Body of pancreas (tissue), 4 donors: ENCODE measurements around the gene AKIRIN2. TPM values are rescaled to one million over a fixed set of nuclear protein-coding genes. Genes with fewer than 3 reads are reported as not detected.

Experiments
- ATAC-seq: fragments of 150-250 bp; one replicate; pipeline ENCODE4 v1.9.1; 2016
- DNase-seq, 4 donors: peaks; one replicate each; pipeline ENCODE4 v3.0.0-alpha.2; 2019
- H3K27ac ChIP-seq, 4 donors: fragments of 200-600 bp; sonication (generic); 1 replicate in 3 of 4; 2 replicates in 1 of 4; pipeline versions ENCODE4 v1.5.1 to v1.6.1; 2016 to 2019; ENCODE audit warnings: mild to moderate bottlenecking in 1 of 4, mixed read lengths in 1 of 4, moderate library complexity in 1 of 4
- H3K27me3 ChIP-seq, 2 donors: fragments of 200-600 bp; sonication (generic); one replicate each; pipeline ENCODE4 v1.6.0; 2016; ENCODE audit warnings: mild to moderate bottlenecking in 1 of 2
- H3K36me3 ChIP-seq, 2 donors: fragments of 200-600 bp; sonication (generic); replicated peaks in 1 of 2; 2 replicates each; pipeline ENCODE4 v1.5.1; 2016; ENCODE audit warnings: low read depth in 2 of 2; ENCODE audit not compliant: insufficient read depth in 1 of 2
- H3K4me1 ChIP-seq: fragments of 200-600 bp; sonication (generic); one replicate; pipeline ENCODE4 v1.6.0; 2016
- H3K4me3 ChIP-seq, 2 donors: fragments of 200-600 bp; sonication (generic); 1 replicate in 1 of 2; 2 replicates in 1 of 2; pipeline ENCODE4 v1.5.1; 2016 to 2019
- H3K9me3 ChIP-seq, 3 donors: fragments of 200-600 bp; sonication (generic); 1 replicate in 2 of 3; 2 replicates in 1 of 3; pipeline ENCODE4 v1.5.1; 2016
- POLR2A ChIP-seq, 3 donors: fragments of 450-650 bp; IDR thresholded peaks; one replicate each; pipeline ENCODE4 v1.6.1; 2016; ENCODE audit warnings: antibody characterized with exemption in 3 of 3, mild to moderate bottlenecking in 2 of 3
- WGBS, 2 donors: methylation state at CpG; one replicate each; pipeline ENCODE4 v1.1.5; 2017; 5-methylcytosine and 5-hydroxymethylcytosine counted together
- intact Hi-C: fragments of 100-400 bp; cut with DNase I; formaldehyde crosslinking; loops from one replicate; pipeline ENCODE4 v1.15.1; 2023
- total RNA-seq, 2 donors: library from RNA; depleted of rRNA; stranded (reverse); fragments of >200 nt; gene quantifications; one replicate each; pipeline ENCODE4 v1.1.0, GENCODE V29; 2016
- TF ChIP-seq, protein P1 (sequence below), 7 experiments: fragments of 450-650 bp in 4 of 7; fragments of 200-600 bp in 3 of 7; sonication (generic) in 3 of 7; IDR thresholded peaks; one replicate each; pipeline ENCODE4 v1.5.1; 2016 to 2019; ENCODE audit warnings: antibody characterized with exemption in 7 of 7

Gene AKIRIN2
- total RNA-seq, 2 donors from 2014 or later = 5.4 to 16.2 TPM

DNA sequence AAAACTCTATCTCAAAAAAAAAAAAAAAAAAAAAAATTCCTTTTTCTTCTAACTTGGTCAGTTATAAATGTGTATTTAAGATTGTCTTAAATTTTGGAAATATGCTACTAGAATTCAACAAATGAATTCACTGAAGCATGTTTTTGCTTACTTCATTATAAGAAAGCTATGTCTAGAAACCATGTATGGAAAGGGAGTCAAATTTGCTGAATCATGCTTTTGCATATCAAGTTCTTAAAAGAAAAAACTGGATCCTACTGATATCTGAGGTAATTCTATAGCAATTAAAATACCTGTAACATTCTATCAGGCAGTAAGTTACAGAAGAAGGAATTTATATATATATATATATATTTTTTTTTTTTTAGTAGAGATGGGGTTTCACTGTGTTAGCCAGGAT is 27.7 kb downstream of the AKIRIN2 start:
- intact Hi-C loops = no loop called here
- H3K9me3 ChIP-seq = no peaks in the 10 kb centered on the region
- DNase-seq = no peak
- H3K4me3 ChIP-seq = no peak overlapping the region
- ATAC-seq = no peak
- peaks cover 6% of the 10 kb centered on the region for H3K4me1 ChIP-seq
- H3K27ac ChIP-seq = no peak overlapping the region
- H3K36me3 ChIP-seq = peaks cover 0 to 4% of the 10 kb centered on the region in 2 donors
- no peak for TF ChIP-seq POLR2A (IDR thresholded peaks at IDR 0.05)
- TF ChIP-seq, protein P1, sequence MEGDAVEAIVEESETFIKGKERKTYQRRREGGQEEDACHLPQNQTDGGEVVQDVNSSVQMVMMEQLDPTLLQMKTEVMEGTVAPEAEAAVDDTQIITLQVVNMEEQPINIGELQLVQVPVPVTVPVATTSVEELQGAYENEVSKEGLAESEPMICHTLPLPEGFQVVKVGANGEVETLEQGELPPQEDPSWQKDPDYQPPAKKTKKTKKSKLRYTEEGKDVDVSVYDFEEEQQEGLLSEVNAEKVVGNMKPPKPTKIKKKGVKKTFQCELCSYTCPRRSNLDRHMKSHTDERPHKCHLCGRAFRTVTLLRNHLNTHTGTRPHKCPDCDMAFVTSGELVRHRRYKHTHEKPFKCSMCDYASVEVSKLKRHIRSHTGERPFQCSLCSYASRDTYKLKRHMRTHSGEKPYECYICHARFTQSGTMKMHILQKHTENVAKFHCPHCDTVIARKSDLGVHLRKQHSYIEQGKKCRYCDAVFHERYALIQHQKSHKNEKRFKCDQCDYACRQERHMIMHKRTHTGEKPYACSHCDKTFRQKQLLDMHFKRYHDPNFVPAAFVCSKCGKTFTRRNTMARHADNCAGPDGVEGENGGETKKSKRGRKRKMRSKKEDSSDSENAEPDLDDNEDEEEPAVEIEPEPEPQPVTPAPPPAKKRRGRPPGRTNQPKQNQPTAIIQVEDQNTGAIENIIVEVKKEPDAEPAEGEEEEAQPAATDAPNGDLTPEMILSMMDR (IDR thresholded peaks at IDR 0.05) = no peak
- no peaks in the 10 kb centered on the region for H3K27me3 ChIP-seq

DNA sequence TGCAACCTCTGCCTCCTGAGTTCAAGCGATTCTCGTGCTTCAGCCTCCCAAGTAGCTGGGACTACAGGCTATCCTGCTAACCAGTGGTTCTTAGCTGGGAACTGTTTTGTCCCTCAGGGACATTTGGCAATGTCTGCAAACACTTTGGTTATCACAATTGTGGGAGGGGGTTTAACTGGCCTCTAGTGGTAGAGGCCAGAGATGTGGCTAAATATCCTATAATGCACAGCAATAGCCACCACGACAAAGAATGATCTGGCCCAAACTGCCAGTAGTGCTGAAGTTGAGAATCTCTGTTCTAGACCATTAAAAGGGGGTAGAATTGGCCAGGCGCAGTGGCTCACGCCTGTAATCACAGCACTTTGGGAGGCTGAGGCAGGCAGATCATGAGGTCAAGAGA is 28.8 kb downstream of the AKIRIN2 start:
- DNase-seq = no peak
- no peak overlapping the region for H3K27ac ChIP-seq
- H3K27me3 ChIP-seq = no peaks in the 10 kb centered on the region
- H3K36me3 ChIP-seq = peaks cover 0 to 3% of the 10 kb centered on the region in 2 donors
- no peaks in the 10 kb centered on the region for H3K9me3 ChIP-seq
- no peak overlapping the region for H3K4me3 ChIP-seq
- intact Hi-C loops = no loop called here
- TF ChIP-seq POLR2A (IDR thresholded peaks at IDR 0.05) = no peak
- TF ChIP-seq, protein P1 (IDR thresholded peaks at IDR 0.05) = no peak
- H3K4me1 ChIP-seq = peaks cover 6% of the 10 kb centered on the region
- no peak for ATAC-seq
- WGBS, 2 donors = 94 to 96% methylated on average over 5 of the region's 5 CpGs

DNA sequence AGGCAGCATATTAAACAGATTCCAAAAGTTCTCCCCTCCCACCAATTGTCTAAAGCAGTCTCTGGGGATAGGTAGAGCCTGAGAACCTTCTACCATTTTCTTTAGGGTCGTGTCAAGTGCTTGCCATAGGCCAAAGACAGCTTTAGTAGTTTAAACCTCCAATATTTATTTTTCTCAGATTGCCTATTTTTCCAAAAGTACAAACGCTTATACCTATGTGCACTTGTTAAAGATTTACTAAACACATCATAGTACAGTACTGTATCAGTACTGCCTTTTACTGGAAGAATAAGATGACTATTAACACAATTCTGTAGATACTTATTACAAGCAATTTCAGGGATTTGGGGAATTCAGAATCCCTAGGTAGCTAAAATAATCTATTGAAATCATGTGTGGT is 29.4 kb downstream of the AKIRIN2 start:
- Histone ChIP-seq H3K4me3 (no peak overlapping the region), H3K27ac (no peak overlapping the region), H3K27me3 (no peaks in the 10 kb centered on the region), H3K4me1 (peaks cover 6% of the 10 kb centered on the region), H3K36me3 (peaks cover 0 to 3% of the 10 kb centered on the region in 2 donors), H3K9me3 (no peaks in the 10 kb centered on the region)
- TF ChIP-seq POLR2A (IDR thresholded peaks at IDR 0.05) = no peak
- TF ChIP-seq, protein P1 (IDR thresholded peaks at IDR 0.05) = no peak
- intact Hi-C loops = no loop called here
- WGBS, 2 donors = 67 to 82% methylated on average over 2 of the region's 2 CpGs
- ATAC-seq = no peak
- no peak for DNase-seq

DNA sequence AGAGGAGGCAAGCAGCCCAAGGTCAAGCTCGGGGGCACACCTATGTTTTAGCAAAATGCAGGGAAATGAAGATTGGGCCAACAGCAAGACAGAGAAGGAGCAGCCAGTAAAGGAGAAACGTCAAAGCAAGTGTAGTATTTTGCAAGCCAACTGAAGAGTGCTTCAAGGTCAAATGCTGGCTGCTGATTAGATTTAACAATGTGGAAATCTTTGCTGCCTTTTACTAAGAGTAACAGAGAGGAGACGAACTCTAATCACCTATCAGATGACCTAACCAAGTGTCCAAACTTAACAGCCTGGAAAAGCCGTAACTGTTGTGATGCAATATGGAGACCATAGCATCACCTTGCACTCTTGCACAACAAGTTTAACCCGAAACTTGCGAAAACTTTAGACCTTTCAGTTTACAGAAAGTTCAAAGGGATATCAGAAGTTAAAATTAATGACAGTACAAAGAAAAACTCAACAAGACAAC is 30.4 kb downstream of the AKIRIN2 start:
- Histone ChIP-seq H3K4me3 (no peak overlapping the region), H3K27ac (no peak overlapping the region), H3K27me3 (no peaks in the 10 kb centered on the region), H3K4me1 (peaks cover 6% of the 10 kb centered on the region), H3K36me3 (peaks cover 0 to 3% of the 10 kb centered on the region in 2 donors), H3K9me3 (no peaks in the 10 kb centered on the region)
- no peak for DNase-seq
- no peak for ATAC-seq
- 51 to 56% methylated on average over 6 of the region's 6 CpGs for WGBS, 2 donors
- TF ChIP-seq, protein P1 (IDR thresholded peaks at IDR 0.05) = no peak
- TF ChIP-seq POLR2A (IDR thresholded peaks at IDR 0.05) = no peak
- intact Hi-C loops = no loop called here

DNA sequence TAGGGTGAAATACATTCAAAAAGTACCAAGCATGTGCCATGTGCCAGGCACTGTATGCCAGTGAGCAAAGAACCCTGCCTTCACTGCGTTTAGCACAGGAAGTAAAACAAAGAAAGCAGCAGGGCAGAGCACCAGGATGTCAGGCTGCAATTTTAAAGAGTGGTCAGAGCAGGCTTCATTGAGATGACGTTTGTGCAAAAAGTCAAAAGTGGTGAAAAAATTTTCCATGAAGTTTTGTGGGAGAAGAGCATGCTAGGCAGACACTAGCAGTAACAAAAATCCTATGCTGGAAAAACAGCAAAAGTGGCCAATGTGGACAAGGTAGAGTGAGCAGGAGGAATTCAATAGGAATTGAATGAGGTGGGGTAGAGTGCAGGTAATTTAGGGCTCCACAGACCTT is 31.3 kb downstream of the AKIRIN2 start:
- no peaks in the 10 kb centered on the region for H3K9me3 ChIP-seq
- ATAC-seq (no peak), DNase-seq (no peak)
- no peaks in the 10 kb centered on the region for H3K27me3 ChIP-seq
- 37 to 79% methylated on average over 2 of the region's 2 CpGs for WGBS, 2 donors
- H3K27ac ChIP-seq = no peak overlapping the region
- no peak overlapping the region for H3K4me3 ChIP-seq
- peaks cover 6% of the 10 kb centered on the region for H3K4me1 ChIP-seq
- intact Hi-C loops = no loop called here
- no peak for TF ChIP-seq POLR2A (IDR thresholded peaks at IDR 0.05)
- TF ChIP-seq, protein P1 (IDR thresholded peaks at IDR 0.05) = no peak
- H3K36me3 ChIP-seq = peaks cover 0 to 3% of the 10 kb centered on the region in 2 donors
